Fibroblast of the aortic adventitia (primary cell): Measurements from ENCODE around the gene PPP4R2. TPM values are rescaled to one million over a fixed set of nuclear protein-coding genes. Genes with fewer than 3 reads are reported as not detected.

ENCODE experiments used
- DNase-seq: peaks from one replicate; pipeline ENCODE4 v3.0.0-alpha.2; 2010; ENCODE audit warnings: low read depth
- H3K4me3 ChIP-seq: 2 replicates; pipeline ENCODE4 v1.5.1; 2011; ENCODE audit warnings: low read depth, mild to moderate bottlenecking, control low read depth, low read length, moderate library complexity
- CTCF ChIP-seq: IDR thresholded peaks from 2 replicates; pipeline ENCODE4 v1.5.1; 2011; ENCODE audit warnings: mild to moderate bottlenecking, low read length, control low read depth, inconsistent platforms; ENCODE audit not compliant: insufficient read depth
- total RNA-seq: library from RNA; depleted of rRNA; stranded (reverse); fragments of >200 nt; gene quantifications from 2 replicates; pipeline ENCODE4 v1.2.3, GENCODE V29; 2012; ENCODE audit warnings: low replicate concordance

Gene PPP4R2
- total RNA-seq, 1 donor, result 54.7 TPM

- H3K4me3 ChIP-seq, result no peak overlapping the region
- TF ChIP-seq CTCF, result no peak
- no peak for DNase-seq
These were observed 22.3 kb downstream of the PPP4R2 start for GRCh38 chr3:73018790-73019441.

- TF ChIP-seq CTCF, result no peak
- no peak for DNase-seq
- no peak overlapping the region for H3K4me3 ChIP-seq
These were observed 24.8 kb downstream of the PPP4R2 start for GRCh38 chr3:73021301-73021835.

- DNase-seq, result no peak
- no peak for TF ChIP-seq CTCF
- no peak overlapping the region for H3K4me3 ChIP-seq
These were observed 28.2 kb downstream of the PPP4R2 start for GRCh38 chr3:73024836-73025235.

GRCh38 chr3:73026111-73026759 is 29.6 kb downstream of the PPP4R2 start:
- DNase-seq, result no peak
- H3K4me3 ChIP-seq, result no peak overlapping the region
- TF ChIP-seq CTCF, result no peak

- H3K4me3 ChIP-seq, result no peak overlapping the region
- no peak for DNase-seq
- TF ChIP-seq CTCF, result no peak
These were observed 30.1 kb downstream of the PPP4R2 start for GRCh38 chr3:73026760-73027113.

GRCh38 chr3:73028803-73029202 is 32.2 kb downstream of the PPP4R2 start:
- H3K4me3 ChIP-seq, result no peak overlapping the region
- DNase-seq, result no peak
- TF ChIP-seq CTCF, result no peak

- H3K4me3 ChIP-seq, result no peak overlapping the region
- DNase-seq, result peak; percentile 95
- no peak for TF ChIP-seq CTCF
These were observed 32.7 kb downstream of the PPP4R2 start for GRCh38 chr3:73029321-73029796.
